SKM-1 treated with dmso at 0.1 percent for 144 hours (cell line): Measurements from ENCODE around the gene GTF2I.
A peak's percentile ranks its signal among the peaks of the same experiment; 100 is the strongest.
"Not testable (repeated sequence)": the region's sequence is repeated elsewhere in the genome, so short reads cannot be mapped to it uniquely, and the experiment has no call there.

ENCODE experiments used
- DNase-seq: peaks from one replicate; lab custom pipeline; 2025; ENCODE audit not compliant: unreplicated experiment; lab: John Stamatoyannopoulos, UW

The GTF2I gene

DNA sequence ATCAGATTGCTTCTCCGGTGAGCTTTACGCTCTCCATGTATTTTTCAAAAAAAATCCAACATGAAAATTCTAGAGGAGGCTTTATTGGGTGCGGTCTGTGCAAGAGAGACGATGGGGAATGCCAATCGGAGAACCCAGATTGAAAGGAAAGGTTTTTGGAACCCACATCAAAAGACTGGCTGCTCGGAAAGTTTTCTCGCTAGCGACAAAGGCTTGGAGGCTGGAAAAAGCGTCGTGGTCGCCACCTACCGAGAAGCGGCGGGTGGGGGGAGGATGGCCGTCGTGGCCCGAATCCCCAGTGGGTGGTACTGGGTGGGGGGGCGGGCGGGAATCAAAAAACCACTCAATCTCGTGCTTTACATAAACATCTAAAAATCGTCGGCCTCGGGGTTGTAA, 1.1 kb upstream of the GTF2I start:
- DNase-seq = no peak

DNA sequence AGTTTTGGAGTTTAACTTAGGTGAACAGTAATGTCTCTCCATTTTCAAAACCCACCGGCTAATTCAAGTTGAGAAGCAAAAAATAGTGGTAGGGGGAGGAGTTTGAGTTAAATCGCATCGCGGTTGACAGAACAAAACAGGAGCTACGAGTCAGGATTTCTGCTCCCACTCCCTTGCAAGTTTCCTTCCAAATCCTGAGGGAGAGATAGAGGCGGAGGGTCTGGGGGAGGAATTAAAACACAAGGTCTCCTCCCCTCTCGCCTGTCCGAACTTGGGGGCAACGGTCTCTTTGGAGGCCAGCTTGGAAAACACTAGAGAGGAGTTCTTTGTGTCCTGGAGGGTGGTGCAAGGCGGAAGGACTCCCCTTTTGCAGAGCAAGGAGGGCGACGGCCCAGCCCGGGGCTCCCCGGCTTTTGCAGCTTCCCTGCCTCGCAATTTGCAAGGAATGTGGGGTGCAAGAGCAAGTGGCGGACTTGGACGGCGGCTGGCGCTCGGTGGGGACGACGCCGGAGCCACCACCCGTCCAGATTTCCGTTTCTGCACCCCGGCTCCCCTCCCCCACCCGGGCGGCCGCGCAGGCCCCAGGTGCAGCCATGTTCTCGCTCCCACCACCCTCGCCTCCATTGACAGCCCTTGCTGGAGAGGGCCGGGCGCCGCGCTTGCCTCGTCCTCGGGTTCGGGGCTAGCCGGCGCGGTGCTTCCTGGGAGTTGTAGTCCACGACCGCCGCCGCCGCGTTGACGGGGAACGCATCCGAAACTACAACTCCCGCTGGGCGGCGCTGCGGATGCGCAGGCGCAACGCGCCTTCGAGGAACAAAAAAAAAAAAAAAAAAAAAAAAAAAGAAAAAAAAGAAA, 454 bp upstream of the GTF2I start:
- peak; percentile 95 for DNase-seq

- peak; percentile 86 for DNase-seq
Measured at GRCh38 chr7:74658178-74659004, 873 bp downstream of the GTF2I start.

DNA sequence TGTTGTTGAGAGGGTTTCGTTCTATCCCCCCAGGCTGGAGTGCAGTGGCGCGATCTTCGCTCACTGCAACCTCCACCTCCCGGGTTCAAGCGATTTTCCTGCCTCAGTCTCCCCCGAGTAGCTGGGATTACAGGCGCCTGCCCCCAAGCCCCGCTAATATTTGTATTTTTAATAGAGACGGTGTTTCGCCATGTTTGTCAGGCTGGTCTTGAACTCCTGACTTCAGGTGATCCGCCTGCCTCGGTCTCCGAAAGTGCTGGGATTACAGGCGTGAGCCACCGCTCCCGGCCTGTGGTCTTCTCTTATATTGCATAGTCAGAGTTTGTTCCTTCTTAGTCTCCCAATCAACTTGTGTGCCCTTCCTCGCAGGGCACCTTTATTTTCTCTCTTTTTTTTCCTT, 2.7 kb downstream of the GTF2I start:
- DNase-seq = peak; percentile 10

GRCh38 chr7:74661836-74662794, 4.6 kb downstream of the GTF2I start:
- DNase-seq = not testable (repeated sequence)

DNA sequence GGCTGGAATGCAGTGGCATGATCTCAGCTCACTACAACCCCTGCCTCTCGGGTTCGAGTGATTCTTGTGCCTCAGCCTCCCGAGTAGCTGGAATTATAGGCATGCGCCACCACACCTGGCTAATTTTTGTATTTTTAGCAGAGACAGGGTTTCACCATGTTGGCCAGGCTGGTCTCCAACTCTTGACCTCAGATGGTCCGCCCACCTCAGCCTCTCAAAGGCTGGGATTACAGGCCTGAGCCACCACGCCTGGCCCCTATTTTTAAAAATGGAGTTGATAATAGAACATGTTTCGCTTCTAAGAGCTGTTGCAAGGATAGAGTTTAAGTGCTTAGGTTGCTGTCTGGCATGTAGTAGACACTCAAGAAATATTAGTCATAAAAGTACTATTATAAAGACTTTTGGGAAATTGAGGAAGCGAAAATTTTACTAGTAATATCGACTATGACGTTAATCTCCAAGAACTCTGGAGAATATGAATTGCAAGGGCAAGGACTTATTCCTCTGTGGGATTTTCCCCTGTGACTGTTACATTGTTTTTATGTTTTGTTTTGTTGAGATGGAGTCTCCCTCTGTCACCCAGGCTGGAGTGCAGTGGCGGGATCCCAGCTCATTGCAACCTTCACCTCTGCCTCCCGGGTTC, 7.9 kb downstream of the GTF2I start:
- DNase-seq = no peak

DNA sequence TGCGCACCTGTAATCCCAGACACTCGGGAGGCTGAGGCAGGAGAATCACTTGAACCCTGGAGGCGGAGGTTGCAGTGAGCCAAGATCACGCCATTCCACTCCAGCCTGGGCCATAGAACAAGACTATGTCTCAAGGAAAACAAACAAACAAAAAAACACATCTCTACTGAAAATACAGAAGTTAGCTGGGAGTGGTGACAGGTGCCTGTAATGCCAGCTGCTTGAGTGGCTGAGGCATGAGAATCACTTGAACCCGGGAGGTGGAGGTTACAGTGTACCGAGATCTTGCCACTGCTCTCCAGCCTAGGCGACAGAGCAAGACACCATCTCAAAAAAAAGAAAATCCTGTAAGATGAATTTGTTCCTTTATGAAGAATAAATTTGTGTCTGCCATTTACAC, 9.5 kb downstream of the GTF2I start:
- not testable (repeated sequence) for DNase-seq

DNA sequence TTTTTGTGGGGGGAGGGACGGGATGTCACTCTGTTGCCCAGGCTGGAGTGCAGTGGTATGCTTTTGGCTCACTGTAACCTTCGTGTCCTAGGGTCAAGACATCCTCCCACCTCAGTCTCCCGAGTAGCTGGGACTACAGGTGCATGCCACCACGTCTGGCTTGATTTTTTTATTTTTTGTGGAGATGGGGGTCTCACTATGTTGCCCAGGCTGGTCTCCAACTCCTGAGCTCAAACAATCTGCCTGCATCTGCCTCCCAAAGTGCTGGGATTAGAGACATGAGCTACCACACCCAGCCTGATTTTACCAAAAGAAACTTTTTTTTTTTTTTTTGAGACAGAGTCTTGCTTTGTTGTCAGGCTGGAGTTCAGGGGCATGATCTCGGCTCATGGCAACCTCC, 10.0 kb downstream of the GTF2I start:
- DNase-seq = not testable (repeated sequence)

DNA sequence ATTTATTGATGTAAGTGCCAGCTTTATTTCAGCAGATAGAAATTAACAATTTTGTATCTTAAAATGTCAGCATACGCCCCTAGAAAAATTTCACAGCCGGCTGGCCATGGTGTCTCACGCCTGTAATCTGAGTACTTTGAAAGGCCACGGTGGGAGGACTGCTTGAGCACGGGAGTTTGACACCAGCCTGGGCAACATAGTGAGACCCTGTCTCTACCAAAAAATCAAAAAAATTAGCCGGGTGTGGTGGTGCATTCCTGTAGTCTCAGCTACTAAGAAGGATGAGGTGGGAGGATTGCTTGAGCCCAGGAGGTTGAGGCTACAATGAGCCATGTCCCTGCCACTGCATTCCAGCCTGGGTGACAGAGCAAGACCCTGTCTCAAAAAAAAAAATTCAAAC, 14.1 kb downstream of the GTF2I start:
- no peak for DNase-seq

DNA sequence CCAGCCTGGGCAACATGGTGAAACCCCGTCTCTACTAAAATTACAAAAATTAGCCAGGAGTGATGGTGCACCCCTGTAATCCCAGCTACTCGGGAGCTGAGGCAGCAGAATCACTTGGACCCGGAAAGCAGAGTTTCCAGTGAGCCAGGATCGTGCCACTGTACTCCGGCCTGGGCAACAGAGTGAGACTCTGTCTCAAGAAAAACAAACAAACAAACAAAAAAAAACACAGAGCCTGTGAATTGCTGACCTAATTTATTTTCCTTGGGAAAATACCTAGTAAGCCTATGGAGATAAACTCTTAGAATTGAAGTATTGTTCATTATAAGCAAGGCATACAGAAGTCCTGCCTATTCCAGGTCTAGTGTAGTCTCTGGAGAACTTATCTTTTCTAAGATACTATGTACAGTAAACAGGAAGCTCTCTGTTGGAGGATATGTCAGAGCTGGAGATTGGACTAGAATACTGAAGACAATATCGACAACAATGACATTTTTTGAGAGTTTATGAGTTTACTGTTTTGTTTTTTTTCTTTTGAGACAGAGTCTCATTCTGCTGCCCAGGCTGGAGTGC, 14.9 kb downstream of the GTF2I start:
- DNase-seq = no peak

DNA sequence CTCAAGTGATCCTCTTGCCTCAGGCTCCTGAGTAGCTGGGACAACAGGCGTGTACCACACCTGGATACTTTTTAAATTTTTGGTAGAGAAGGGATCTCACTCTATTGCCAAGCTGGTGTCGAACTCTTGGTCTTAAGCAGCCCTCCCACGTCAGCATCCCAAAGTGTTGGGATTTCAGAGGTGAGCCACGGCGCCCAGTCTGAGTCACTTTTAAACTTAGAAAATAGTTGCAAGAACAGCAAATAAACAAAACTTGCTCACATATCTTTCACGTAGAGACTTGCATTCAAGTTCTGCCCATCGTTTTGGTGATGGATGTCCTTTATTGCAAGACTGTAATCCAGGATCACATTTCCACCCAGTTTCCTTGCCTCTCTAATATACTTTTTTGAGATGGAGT, 16.6 kb downstream of the GTF2I start:
- DNase-seq = no peak

DNA sequence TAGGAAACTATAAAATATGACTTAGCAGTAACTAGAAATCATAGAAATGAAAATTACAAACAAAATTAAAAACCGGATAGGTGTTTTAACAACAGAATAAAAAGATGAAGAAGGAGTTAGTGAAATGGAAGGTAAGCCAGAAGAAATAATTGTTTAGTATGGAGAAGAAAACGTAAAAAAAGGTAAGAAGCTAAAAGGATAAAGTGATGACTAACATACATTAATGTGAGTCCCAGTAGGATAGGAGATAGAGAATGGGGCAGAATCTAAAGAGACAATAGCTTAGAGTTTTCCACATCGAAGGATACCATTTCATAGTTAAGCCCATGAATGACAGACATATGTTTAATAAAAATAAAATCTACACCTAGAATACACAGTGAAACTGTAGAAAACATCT, 25.3 kb downstream of the GTF2I start:
- DNase-seq = no peak

- no peak for DNase-seq
Measured at GRCh38 chr7:74683799-74684198, 26.3 kb downstream of the GTF2I start.

DNA sequence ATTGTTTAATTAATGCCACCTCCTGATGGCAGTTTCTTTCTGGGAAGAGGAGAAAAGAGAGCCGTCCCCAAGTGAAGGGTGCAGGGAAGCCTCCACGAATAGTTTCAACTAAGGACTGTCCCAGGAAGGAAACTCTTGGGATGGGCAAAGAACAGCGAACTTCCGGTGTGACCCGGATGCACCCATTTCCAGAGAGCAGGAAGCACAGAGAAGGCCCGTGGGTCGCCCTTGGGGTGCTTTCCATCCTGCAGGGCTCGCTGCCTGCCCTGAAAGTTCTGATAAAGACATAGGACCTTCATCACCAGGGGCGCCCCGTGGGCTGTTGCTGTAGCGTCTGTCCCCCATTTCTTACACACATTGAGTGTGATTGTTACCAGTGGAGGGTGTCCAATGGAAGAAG, 27.0 kb downstream of the GTF2I start:
- no peak for DNase-seq

- no peak for DNase-seq
Measured at GRCh38 chr7:74684921-74685320, 27.4 kb downstream of the GTF2I start.

DNA sequence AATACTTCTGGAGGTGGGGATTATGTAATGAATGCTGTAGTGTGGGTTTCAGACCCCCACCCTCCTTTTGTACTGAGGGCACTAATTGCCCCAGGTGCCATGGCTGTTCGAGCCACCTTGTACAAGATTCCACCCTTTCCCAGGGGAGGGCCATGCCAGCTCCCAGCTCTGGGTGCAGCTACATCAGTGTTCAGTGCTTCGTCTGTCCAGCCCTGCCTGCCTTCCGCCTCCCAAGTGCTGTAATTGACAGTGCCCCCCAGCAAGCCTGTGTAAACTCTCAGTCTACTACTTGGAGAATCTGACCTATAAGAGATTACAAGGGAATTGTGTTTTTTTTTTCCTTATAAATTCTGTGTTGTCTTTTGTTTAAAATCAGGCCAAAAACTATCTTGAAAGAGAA, 33.0 kb downstream of the GTF2I start:
- no peak for DNase-seq

GRCh38 chr7:74704419-74704818, 46.9 kb downstream of the GTF2I start:
- DNase-seq = not testable (repeated sequence)

- DNase-seq = no peak
Measured at GRCh38 chr7:74707238-74707637, 49.7 kb downstream of the GTF2I start.

DNA sequence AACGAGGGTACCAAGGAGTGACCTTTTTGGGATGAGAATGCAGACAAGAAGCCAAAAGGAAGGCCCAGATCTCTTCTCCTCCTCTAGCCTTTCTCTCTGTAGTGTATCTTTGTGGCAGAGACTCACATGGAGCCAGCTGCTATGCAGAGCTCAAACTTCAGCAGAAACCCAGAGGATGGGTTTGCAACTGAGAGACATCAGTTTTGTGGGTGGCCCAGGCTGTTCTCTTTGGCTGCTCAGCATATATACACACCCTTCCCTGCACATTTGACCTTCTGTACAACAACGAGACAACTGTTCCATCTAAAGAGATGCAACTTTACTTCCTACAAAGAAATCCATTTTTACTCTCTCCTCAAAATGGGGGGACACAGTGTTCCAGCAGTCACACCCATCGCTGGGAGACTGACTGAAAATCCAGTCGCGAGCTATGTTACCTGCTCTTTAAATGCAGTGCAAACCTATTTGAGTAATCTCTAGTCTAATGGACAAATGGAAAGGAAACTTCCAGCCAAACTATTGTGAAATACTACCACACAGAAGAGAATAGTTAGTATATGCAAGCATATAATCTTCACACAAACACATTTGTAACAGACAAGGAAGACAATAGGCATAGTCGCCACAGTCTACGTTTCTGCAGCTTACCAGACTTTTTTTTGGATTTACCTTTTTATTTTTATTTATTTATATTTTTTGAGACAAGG, 51.2 kb downstream of the GTF2I start:
- no peak for DNase-seq
